ENCODE measurements around the gene ARNT2.

The ARNT2 gene

GRCh38 chr15:80604583-80605575, 200.7 kb downstream of the ARNT2 start:
- no peak for DNase-seq

GRCh38 chr15:80605591-80606150, 201.5 kb downstream of the ARNT2 start:
- DNase-seq: no peak

GRCh38 chr15:80606511-80607071, 202.4 kb downstream of the ARNT2 start:
- no peak for DNase-seq

GRCh38 chr15:80607287-80607980, 203.3 kb downstream of the ARNT2 start:
- DNase-seq: no peak

- DNase-seq: no peak
These were observed 204.5 kb downstream of the ARNT2 start for GRCh38 chr15:80608688-80609087.

- DNase-seq: no peak
These were observed 204.9 kb downstream of the ARNT2 start for GRCh38 chr15:80609091-80609490.

GRCh38 chr15:80609512-80609946, 205.3 kb downstream of the ARNT2 start:
- no peak for DNase-seq

- no peak for DNase-seq
These were observed 207.4 kb downstream of the ARNT2 start for GRCh38 chr15:80611543-80612080.

GRCh38 chr15:80612118-80612823, 208.1 kb downstream of the ARNT2 start:
- DNase-seq: no peak

GRCh38 chr15:80613762-80614365, 209.7 kb downstream of the ARNT2 start:
- DNase-seq: no peak

GRCh38 chr15:80614711-80615360, 210.7 kb downstream of the ARNT2 start:
- DNase-seq: no peak

GRCh38 chr15:80615361-80615736, 211.2 kb downstream of the ARNT2 start:
- no peak for DNase-seq

GRCh38 chr15:80615783-80616391, 211.7 kb downstream of the ARNT2 start:
- no peak for DNase-seq

- DNase-seq: no peak
These were observed 214.7 kb downstream of the ARNT2 start for GRCh38 chr15:80618685-80619400.

- DNase-seq: no peak
These were observed 215.5 kb downstream of the ARNT2 start for GRCh38 chr15:80619680-80620079.

- no peak for DNase-seq
These were observed 216.0 kb downstream of the ARNT2 start for GRCh38 chr15:80620141-80620540.

GRCh38 chr15:80620931-80621330, 216.7 kb downstream of the ARNT2 start:
- no peak for DNase-seq

GRCh38 chr15:80626643-80627120, 222.5 kb downstream of the ARNT2 start:
- no peak for DNase-seq

GRCh38 chr15:80629355-80629754, 225.2 kb downstream of the ARNT2 start:
- DNase-seq: no peak

- DNase-seq: no peak
These were observed 226.8 kb downstream of the ARNT2 start for GRCh38 chr15:80630981-80631380.
